HG02571 (cell line): ENCODE measurements around the gene FAM20B.
"Not testable (repeated sequence)": the region's sequence is repeated elsewhere in the genome, so short reads cannot be mapped to it uniquely, and the experiment has no call there.

Source experiments
- ATAC-seq: cut with Tn5 transposase; IDR thresholded peaks from one replicate; pipeline ENCODE4 v1.9.1; 2021; ENCODE audit warnings: mild to moderate bottlenecking, moderate library complexity; ENCODE audit not compliant: unreplicated experiment

Gene FAM20B

GRCh38 chr1:179021873-179022272 is 3.8 kb upstream of the FAM20B start:
- no peak for ATAC-seq

DNA sequence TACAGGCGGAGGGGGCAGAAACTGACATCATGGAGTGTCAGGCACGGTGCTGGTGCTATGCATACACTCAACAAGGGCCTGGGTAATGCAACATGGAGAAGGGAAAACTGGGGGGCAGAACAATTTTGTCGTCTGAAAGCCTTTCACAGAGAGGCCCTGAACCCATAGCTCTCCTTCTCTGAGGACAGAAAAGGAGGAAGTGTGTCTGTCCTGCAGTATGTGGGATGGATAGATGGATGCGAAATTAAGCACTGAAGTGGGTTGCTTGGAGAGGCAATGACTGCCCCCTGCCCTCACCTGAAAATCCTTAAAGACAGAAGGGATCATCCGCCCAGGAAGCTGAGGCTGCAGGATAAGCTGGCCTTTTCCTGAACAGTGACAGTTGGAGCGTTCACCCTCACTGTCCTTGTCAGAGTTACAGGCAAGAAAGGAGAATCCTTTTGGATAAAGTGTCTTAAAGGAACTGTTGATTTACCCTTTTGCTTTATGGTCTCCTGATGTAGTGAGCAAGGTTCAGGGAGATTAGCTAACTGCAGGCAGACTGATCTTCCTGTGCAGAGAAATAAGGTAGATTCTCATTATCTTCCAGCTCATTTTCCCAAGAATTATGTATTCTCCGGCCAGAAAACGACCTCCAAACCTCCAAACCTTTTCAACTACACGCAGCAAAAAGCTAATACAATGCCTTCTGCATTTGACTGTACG is 1.6 kb upstream of the FAM20B start:
- no peak for ATAC-seq

DNA sequence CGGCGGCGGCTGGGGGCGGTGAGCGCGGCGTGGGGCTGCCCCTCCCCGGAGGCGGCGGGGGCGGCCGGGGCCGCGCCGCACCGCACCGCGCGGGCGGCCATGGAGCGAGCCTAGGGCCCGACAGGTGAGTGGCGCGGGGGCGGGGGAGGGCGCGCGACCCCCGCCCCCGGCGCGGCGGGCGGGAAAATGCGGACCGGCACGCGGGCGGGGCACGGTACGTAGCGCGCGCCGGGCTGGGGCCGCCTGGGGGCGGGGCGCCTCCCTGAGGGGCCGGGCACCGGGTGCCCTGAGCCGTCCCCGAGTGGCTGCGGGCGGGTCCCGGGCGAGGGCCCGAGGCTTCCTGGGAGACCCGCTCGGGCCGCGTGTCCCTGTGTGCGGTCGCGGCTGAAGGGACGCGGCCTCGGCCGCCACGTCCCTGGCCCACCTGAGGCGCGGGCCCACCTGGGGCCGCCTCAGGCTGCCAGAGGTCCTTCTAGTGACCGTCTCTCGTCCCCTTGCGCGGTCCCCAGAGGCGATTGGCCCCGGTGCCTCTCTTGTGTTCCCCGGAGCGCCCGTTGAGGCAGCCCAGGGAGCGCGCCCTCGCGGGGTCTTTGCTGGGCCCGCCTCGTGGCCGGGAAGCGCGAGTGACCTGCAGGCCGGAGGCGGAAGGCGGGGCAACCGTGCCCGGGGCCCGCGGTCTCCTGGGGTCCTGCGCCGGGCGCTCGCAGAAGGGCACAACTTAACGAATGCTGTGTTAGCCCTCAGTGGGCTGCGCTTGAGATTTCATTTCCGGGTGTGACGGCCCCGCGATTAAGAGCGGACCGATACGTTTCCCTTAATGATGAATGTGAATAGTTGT is 500 bp downstream of the FAM20B start:
- ATAC-seq = peak; percentile 73

DNA sequence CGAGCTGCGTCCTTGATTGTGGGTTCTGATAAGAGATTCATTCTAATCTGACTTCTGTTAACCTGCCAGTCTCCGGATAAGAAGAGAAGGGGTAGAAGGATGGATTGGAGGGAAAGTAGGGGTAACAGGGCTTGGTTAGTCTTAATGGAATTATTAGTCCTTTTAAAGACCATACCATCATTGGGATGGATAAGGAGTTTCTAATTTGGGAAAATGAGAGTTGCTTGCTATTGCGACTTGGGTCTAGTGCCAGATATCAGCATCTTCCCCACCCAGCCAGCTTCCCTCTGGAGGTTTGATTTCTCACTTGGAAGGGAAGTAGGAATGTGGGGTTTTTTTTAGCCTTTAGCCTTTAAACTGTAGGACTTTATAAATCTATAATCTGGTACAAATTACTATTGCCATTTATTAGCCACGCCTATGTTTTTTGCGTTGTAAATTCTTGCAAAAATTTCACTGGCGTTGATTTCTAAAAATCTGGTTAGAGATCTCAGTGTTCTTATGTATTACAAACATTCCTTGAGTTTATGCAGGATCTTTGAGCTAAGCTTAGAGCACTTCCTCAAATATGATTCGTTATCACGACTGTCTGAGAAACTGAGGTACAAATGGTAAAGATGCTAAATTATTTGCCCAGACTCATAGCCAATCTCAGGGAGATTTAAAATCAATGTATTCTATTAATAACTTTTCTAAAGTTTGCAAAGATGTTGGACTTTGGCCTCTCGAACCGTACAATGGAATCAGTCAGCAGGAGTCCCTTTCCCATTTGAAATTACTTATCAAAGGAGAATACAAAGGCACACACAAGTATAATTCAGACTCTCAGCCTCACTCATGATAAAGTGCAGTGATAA is 1.3 kb downstream of the FAM20B start:
- ATAC-seq = no peak

DNA sequence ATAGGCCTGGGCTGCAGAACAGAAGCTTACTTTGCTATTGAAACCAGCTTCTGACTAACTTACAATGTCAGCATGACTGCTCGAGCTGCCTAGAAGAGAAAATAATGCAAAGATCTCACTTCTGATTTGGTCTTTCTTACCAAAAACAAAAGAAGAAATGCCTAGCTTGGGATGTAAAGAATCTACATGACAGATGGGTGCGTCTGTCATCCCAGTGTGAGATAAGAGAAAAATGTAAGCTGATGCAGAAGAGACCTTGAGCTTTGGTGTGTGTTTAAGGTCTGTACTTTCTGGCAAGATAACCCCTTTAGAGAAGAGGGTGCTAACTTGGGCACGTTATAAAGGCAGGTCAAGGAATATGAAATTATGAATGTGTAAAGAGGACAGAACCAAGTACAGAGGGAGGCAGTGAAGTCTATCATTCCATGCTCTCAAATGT is 3.6 kb downstream of the FAM20B start:
- ATAC-seq = no peak

GRCh38 chr1:179030130-179030529 is 4.4 kb downstream of the FAM20B start:
- ATAC-seq = no peak

DNA sequence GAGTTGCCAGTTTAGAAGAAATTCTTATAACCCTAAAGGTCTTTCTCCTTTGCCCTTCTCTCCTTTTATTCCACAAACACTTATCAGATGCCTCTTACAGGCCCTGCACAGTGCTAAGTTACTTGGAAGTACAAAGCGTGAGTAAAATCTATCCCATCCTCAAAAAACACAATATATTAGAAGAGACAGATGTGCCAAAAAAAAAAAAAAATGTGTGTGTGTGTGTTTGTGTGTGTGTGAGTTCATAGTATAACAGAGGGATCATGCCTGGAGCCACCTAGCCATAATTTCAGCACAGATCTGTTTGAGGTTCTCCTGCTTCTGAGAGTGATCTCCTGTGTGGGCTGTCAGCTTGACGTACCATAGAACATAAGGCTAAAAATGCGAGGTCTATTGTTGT is 5.0 kb downstream of the FAM20B start:
- no peak for ATAC-seq

DNA sequence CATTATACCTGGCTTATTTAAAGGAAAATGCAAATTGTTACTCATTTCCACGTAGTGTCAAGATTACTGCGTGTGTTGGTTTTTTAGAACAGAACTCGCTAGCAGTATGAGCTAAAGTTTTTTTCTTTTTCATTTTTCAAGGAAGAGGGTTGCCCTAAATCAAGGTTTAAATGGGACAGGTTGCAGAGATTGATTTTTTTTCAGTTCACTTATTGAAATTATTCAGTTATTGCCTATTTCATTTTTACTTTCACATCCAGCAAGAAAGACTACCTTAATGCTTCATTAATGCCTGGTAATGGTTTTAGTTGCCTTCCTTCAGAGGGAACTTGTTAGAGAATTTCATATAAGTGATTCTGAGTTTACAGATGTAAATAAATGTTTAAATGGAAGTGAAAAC is 5.6 kb downstream of the FAM20B start:
- no peak for ATAC-seq

- no peak for ATAC-seq
Observed at GRCh38 chr1:179031855-179032513, 6.3 kb downstream of the FAM20B start.

DNA sequence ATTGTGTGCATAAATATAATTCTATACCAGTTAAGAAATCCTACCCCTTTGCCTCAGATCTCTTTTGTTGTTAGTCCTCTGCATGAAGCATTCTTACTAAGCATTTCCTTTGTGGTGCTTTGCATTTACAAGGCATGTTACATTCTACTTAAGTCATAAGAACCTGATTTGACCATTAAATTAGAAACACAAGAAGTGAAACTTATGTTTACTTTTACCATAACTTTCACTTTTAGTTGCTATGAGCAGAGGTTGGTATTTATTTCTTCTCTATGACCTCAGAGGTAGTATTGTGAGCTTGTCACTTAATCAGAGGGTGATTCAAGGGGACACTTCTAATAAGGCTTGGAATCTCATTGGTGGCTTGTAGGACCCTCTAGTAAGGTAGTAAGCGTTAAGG is 9.0 kb downstream of the FAM20B start:
- peak; percentile 61 for ATAC-seq

GRCh38 chr1:179036844-179037465 is 11.3 kb downstream of the FAM20B start:
- ATAC-seq = peak; percentile 46

DNA sequence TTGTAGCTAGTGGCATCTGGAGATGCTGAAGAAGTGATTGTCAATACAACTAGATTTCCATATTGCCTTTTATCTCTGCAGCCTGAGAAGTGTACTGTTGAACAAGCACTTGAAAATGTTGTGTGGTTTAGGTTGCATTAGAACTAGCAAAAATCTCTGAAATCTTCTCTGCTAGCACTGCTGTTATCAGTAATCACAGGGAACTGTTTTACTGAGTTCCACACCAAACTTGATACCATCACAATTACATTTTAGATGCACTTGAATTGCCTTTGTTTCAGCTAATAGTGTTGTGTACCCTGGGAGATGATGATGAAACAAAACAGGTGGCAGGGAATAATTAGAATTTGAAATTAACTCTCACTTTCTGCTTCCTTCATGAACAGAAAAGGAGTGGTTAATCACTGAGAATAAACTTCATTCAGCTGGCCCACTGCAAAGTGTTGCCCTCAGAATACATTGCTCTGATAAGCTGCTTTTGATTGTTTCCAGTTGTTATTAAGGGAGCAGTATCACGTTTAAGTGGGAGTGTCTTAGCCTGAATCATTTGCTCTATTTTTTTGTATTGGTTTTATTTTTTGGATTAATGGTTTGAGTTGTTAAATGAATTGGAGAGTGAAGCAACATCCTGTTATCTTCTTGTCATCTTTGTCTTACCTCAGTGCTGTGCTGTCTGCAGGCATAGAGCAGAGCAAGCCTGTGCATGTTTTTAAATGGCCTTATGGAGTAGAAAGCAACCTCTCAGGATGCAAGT is 13.0 kb downstream of the FAM20B start:
- ATAC-seq = no peak

DNA sequence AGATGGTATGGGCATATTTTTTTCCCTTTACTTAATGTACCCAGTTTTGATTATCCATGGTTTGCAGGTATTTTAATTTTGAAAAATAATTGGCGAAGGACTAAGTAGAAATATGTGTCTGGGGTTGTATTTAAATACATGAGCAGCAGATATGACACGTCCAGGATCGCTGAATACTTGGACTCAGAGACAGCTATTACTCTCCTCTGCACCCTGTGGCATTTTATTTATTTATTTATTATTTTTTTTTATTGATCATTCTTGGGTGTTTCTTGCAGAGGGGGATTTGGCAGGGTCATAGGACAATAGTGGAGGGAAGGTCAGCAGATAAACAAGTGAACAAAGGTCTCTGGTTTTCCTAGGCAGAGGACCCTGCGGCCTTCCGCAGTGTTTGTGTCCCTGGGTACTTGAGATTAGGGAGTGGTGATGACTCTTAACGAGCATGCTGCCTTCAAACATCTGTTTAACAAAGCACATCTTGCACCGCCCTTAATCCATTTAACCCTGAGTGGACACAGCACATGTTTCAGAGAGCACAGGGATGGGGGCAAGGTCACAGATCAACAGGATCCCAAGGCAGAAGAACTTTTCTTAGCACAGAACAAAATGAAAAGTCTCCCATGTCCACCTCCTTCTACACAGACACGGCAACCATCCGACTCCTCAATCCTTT is 13.9 kb downstream of the FAM20B start:
- not testable (repeated sequence) for ATAC-seq

DNA sequence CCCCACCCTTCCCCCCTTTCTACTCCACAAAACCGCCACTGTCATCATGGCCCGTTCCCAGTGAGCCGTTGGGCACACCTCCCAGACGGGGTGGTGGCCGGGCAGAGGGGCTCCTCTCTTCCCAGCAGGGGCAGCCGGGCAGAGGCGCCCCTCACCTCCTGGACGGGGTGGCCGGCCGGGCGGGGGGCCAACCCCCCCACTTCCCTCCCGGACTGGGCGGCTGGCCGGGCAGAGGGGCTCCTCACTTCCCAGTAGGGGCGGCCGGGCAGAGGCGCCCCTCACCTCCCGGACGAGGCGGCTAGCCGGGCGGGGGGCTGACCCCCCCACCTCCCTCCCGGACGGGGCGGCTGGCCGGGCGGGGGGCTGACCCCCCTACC is 14.5 kb downstream of the FAM20B start:
- ATAC-seq = not testable (repeated sequence)

DNA sequence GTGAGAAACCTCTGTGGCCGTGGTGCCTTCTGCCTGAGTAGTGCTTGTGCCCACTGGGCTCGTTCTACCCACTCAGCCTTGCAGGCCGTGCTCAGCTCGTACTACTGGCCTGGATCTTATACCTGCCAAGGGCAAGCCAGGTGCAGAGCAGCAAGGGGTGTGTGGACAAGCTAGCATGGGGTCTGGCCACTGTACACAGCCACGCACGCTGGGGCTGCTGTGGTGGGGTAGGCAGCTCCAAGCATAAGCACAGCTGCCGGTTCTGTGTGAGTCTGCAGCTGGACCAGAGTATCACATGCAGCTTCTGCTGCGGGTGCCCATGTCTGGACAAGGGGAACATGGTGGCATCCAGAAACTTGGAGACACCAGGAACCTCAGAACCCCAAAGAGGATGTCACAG is 16.4 kb downstream of the FAM20B start:
- ATAC-seq = no peak

DNA sequence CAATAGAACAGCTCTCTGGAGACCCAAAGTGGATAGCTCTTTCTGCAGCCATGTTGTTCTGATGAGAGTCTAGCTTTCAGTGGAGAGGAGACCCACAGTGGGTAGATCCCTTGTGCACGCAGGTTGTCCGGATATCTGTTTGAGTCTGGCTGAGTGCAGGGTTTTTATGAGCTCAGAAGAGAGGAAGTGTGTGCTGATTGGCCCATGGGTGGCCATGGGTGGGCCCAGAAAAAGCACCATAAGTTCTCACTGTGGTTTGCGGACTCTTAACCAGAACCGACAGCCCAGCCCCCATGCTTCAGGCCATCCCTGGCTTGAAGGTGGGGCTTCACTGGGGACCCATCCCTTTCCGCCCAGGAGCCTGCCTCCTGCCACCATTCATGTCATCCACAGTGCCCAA is 17.0 kb downstream of the FAM20B start:
- ATAC-seq = no peak

- ATAC-seq = no peak
Observed at GRCh38 chr1:179043266-179043665, 17.6 kb downstream of the FAM20B start.

DNA sequence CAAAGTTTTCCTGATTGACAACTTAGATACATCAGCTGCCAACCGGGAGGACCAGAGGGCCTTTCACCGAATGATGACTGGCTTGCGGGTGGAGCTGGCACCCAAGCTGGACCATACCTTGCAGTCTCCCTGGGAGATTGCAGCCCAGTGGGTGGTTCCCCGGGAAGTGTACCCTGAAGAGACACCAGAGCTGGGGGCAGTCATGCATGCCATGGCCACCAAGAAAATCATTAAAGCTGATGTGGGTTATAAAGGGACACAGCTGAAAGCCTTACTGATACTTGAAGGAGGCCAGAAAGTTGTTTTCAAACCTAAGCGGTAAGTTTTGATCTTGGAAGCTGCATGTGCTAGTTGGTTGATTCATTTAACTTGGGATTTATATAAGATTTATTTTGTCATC is 18.2 kb downstream of the FAM20B start:
- no peak for ATAC-seq
